HG03280 (cell line): ENCODE results near the gene PHF20.
"Not testable (repeated sequence)": the region's sequence is repeated elsewhere in the genome, so short reads cannot be mapped to it uniquely, and the experiment has no call there.

Experiments
- ATAC-seq: cut with Tn5 transposase; IDR thresholded peaks from one replicate; pipeline ENCODE4 v1.9.1; 2021; ENCODE audit warnings: mild to moderate bottlenecking, moderate library complexity; ENCODE audit not compliant: unreplicated experiment

Gene PHF20

DNA sequence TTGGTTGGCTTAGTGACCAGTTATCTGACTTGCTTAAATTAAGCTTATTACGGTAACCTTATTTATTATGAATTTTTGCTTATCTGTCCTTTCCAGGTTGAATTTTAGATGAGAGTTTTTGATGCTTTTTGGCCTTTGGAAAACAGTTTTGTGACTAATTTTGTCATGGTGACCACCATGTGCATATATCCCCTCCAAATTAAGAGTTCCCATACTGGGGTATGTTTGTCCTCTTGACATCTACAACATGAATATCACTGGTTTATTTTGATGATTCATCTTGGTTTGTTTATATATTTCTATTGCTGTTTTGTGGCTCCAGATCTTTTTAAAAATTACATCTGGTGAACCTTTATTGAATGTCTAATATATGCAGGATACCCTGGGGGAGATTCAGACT lies 61.4 kb downstream of the PHF20 start:
- ATAC-seq, result no peak

DNA sequence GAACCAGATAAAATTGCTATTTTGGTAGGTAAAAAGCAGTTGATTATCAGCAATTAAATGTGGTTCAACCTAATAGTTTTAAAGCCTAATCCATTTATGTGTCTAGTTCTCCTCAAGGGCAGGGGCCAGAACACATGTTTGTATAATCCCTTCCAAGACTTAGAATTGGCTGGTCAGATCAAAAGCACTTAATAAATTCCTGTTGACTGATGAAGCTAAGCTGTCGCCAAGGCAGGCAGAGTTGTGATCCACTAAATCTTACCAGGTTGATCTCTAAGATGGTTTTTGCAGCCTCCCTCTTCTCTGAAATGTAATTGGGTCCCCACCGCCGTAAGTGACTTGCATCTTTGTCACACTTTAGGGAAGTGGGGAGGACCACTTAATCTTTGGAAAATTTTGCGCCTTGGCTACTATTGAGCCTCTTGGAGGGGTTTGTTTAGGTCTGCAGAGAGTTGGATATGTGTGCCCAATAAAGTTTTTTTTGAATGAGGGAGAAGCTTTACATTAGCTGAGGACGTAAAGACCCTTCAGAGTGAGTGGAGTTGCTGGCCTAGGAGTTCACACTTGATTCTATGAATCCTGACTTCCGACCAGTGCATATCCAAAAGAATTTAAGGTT lies 65.9 kb downstream of the PHF20 start:
- no peak for ATAC-seq

DNA sequence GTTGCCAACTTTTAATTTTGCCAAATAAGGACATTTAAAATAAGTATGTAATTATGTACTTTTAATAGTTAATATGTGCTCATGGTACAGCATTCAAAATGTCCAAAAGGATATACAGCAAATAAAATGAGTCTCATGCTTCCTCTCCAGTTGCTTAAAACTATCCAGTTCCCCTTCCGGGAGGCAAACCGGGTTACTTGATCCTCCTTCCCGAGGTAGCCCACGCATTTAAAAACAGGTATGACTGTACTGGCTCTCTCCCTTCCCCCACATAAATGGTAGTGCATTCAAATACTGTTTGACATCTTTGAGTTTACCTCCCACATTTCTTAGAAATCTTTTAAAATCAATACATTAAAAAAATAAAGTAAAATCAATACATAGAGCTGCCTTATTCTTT lies 66.4 kb downstream of the PHF20 start:
- ATAC-seq, result no peak

DNA sequence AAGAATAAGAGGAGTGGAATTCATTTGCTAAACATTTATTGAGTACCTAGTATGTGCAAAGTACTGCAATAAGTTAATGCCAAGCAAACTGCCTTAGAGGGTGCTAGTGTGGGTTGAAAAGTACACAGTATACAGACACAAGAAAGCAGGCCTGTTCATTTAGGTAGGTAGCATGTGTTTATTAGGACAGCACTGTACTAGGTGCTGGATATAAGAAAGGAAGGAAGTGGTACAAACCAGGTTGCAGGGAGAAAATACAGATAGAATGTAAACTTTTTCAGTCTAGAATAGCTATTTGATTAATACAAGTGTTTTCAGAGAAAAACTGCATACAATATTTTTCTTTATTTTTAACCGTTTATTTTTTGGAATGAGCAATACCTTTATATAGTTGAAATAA lies 68.1 kb downstream of the PHF20 start:
- no peak for ATAC-seq

DNA sequence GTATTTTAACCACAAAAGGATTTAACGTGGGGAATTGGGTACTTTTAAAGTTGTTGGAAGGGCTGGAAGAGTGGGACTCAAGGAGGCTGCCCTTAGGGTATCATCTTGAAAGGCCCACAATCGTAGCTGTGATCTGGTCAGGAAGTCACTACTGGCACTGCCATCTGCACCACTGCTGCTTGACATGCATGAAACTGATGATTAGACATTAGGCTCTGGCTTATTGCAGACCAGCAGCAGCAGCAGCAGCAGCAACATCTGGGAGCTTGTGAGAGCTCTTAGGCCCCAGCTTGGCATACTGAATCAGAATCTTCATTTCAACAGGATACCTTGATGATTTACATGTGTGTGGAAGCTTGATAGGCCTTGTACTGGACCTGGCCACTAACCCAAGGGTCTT lies 68.6 kb downstream of the PHF20 start:
- no peak for ATAC-seq

DNA sequence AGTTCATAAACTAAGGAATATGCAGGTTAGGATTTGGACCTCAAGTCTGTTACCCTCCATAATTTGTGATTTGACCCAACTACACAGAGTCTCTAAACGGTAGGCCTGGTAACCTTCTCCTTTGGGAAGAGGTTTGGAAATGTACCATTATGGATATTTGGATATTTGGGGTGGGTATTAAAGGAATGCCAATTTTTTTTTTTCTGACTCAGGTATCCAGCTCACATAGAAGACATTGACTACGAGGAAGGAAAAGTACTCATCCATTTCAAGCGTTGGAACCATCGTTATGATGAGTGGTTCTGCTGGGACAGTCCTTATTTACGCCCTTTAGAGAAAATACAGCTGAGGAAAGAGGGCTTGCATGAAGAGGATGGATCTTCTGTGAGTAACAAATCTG lies 70.5 kb downstream of the PHF20 start:
- ATAC-seq, result no peak

DNA sequence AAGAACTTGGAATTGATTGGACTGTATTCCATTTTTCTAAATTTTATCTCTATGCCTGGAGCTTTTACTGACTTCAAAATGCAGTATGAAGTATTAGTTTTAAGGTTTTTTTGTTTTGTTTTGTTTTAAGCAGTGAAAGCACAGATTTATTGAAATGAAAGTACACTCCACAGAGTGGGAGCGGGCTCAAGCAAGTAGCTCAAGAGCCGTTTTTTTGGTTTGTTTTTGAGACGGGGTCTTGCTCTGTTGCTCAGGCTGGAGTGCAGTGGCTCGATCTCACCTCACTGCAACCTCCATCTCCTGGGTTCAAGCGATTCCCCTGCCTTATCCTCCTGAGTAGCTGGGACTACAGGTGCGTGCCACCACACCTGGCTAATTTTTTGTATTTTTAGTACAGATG lies 72.1 kb downstream of the PHF20 start:
- ATAC-seq, result not testable (repeated sequence)

DNA sequence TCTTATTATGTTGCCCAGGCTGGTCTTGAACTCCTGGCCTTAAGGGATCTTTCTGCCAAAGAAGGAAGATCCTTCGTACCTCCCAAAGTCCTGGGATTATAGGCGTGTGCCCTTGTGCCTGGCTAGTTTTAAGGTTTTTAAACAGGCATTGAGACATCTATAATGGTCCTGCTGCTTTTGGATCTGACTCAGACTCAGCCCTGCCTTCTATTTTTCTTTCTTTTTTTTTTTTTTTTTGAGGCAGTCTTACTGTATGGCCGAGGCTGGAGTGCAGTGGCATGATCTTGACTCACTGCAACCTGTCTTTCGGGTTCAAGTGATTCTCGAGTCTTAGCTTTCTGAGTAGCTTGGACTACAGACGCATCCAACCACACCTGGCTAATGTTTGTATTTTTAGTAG lies 73.7 kb downstream of the PHF20 start:
- ATAC-seq, result no peak

DNA sequence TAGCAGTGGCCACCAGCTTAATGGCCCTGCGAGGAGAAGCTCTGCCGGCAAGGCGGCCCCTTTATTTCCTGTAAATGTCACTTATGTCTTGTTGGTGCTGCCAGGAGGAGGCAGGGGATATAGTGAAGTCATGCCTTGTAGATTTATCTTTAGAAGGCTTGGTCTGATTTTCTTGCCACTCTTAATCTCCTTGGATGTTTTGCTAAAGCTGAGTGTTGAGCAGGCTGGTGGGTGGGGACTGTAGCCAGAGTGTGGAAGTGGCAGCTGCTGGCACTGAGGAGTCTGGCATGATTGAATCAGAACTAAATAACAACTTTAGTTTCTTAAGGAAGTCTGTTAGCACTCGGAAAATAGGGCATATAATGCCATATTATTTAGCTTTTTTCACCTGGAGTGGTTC lies 77.9 kb downstream of the PHF20 start:
- ATAC-seq, result no peak

DNA sequence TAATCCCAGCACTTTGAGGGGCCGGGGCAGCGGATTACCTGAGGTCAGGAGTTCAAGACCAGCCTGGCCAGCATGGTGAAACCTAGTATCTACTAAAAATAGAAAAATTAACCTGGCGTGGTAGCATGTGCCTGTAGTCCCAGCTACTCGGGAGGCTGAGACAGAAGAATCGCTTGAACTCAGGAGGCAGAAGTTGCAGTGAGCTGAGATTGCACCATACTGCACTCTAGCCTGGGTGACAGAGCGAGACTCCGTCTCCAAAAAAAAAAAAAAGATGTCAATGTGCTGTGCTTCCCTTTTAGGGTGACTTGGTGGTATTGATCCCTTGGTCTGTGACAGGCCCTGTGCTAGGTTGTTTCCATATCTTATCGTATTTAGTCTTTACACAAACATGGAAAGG lies 79.8 kb downstream of the PHF20 start:
- not testable (repeated sequence) for ATAC-seq

DNA sequence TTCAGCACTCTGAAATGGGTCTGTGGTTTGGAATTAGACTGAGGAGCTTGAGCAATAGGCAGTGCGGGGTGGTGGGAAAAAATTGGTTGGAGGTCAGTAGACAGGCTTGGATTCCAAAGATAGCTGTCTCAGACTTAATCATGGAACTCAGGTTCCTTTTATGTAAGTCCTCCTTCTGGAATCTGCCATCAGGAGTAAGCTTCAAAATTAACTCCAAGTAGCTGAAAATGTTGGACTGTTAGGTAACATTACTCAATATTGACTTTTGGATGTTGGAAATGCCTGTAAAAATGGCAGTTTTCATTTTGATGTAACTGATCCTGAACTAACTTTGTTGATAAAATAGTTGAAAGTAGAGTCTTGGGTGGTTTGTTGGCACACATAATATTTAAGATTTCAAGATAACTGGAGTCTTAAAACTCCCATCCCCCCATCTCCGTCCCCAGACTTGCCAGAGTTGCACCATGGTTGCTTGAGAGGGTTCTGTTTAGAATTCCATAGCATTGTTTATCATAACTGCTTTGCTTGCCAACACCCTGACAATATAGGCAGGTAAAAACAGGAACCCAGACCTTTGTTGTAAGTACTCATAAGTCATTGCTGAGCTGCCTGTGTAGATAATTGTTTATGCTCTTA lies 83.0 kb downstream of the PHF20 start:
- ATAC-seq, result no peak

DNA sequence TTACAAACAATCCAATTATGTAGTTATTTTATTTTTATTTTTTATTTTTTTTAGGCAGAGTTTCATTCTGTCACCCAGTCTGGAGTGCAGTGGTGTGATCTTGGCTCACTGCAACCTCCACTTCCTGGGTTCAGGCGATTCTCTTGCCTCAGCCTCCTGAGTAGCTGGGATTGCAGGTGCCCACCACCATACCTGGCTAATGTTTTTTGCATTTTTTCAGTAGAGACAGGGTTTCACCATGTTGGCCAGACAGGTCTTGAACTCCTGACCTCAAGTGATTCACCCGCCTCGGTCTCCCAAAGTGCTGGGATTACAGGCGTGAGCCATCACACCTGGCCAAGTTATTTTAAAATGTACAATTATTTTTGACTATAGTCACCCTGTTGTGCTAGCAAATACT lies 83.8 kb downstream of the PHF20 start:
- ATAC-seq, result not testable (repeated sequence)

DNA sequence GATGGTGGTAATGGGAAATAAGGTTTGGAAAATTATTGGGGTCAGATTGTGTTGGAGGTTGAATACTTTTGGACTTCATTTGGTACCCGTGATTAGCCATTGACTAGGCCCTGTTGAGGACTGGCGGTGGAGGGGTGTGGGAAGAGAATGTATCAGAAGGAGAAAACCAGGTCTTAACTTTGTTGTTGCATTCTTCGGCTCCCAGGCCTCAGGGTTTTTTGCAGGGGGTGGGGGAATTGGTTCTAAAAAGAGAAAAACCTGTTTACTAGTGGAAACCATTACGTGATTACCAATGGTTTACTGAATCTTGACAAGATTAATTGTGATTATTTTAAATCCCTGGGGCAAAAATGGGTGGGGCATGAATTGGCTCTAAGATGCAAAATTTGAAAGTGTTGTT lies 85.1 kb downstream of the PHF20 start:
- no peak for ATAC-seq

DNA sequence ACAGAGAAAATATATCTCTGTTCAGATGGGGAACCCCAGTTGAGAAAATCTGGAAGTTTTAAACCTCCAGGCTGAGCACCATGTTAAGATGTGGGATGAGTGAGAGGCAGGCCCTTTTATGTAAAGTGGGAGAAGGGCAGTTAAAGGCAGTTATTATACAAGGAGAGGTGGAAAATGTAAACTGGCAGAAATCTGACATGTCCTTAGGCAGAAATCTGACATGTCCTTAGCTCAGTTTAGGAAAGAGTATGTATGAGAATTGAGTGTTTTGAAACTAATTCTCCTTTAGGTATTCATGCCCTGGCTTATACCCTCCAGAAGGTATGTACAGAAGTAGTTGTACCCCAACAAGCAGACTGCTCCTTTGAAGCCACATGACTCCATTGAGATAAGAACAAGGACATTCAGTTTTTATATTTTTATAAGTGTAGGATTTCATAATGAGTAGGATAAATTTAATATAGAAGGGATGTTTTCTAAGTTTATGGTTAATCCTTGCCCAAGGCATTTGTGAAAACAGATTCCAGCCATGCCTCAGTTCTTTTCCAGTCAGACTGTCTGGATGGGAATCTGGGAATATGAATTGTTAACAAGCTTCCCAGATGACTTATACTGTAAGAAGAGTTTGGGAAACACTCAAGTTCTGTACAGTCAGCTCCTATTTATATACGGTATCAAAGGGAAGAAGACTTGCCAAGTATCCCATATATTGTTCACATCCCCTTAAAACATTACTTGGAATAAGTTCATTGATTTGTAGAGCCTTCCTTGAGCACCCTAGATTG lies 94.8 kb downstream of the PHF20 start:
- no peak for ATAC-seq

DNA sequence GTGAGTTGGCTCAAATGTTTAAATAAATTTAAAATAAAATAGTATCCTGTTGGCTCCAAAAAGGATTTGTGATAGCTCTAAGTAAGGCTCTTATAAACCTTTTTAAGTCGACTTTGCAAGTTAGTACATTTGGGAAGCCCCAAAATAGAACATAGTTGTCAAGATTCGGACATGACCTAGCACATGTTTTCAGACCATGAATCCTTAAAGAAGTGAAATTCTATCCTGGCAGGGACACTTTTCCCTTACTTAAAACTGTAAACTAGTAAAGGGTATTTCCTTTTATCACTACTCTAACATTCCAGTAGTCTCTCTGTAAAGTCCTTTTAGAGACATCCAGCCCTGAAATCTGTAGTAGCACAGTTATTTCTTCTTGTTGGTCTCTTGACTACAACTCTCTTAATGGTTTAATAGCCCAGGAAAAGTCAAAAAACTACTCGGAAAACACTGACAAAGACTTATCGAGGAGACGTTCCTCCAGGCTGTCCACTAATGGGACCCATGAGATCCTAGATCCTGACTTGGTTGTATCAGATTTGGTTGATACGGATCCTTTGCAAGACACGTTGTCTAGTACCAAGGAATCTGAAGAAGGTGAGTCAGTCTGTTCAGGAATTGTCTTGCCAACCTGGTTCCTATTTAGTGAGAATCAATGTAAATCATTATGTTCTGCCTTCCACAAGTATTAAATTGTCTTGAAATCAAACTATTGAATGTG lies 98.9 kb downstream of the PHF20 start:
- no peak for ATAC-seq

DNA sequence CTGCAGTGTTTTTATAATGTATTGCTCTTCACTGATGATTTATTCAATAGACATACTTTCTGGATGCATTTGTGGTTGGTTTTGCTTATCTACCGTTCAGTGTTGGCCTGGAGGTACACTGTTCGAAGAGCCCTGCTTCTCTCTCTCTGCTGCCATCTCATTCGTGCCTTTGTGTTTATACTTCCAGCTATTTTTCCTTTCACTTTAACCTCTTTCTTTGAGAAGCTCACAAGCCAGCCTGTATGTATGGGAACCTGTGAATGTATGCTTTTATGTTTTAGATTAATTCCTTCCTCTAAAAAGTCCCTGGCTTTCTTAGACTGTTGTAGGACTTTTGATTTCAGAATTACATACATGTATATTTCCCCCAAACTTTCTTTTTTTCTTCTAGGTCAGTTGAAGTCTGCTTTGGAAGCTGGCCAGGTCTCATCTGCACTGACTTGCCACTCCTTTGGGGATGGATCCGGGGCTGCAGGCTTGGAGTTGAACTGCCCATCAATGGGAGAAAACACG lies 99.5 kb downstream of the PHF20 start:
- no peak for ATAC-seq

DNA sequence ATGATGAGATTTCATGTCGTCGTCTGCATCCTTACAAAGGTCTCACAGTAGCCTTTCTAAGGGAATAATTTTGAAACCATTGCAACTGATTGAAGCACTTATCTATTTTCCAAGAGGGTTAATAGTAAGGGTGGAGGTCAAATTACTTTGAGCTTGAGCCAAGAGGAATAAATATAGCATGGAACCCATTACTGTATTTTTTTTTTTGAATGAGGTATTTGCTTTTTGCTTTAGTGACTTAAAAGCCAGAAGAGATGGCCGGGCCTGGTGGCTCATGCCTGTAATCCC lies 104.2 kb downstream of the PHF20 start:
- ATAC-seq, result no peak

DNA sequence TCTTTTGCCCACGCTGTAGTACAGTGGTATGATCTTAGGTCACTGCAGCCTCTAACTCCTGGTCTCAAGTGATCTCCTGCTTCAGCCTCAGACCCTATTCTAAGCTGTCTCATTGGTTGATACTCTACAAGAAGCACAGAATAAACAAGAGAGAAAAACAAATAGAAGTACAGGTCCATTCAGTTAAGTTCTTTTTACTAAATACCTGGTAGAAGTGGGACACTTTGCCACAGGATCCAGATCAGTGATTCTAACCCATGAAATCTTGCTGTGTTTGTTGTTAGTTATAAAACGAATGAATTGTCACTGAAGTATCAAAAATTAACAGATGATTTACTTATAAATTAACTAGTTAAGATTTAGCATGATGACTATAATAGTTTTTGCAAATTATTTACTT lies 105.8 kb downstream of the PHF20 start:
- ATAC-seq, result no peak

DNA sequence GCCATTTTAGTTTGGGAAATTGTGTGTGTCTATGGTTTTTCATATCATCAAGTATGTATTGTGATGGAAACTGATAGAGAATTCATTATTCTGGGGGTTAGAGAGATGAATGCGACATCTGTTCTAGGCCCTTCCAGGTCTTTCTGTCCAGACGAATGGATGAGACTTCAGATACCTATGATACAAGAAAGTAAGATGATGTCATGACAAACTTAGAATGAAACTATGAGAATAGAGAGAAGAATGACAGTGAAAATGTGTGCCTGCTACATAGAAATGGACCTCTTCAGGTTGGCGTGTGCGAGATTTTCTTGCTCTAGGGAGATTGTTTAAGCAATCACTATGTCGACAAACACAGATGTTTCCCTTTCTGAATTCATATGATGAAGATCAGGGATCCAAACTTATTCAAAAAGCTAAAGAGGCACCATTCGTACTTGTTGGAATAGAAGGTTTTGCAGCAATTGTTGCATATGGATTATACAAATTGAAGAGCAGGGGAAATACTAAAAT lies 106.4 kb downstream of the PHF20 start:
- ATAC-seq, result no peak

DNA sequence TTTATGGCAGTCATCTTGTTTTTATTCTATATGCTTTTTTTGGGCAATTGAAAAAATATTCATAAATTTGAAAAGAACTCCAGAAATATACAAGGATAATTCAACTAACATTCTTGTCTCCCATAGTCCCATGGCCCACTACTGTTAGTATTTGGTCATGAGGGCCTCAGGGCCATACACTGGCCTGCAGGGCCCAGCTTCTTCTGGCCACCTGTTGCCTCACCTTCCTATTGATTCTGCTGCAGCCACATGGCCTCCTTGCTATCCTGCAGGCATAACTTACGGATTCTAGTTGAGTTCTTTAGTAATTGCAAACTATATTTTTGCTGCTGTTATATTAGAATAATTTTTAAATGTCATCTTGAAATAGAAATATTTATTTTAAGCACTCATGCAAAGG lies 109.9 kb downstream of the PHF20 start:
- ATAC-seq, result no peak

DNA sequence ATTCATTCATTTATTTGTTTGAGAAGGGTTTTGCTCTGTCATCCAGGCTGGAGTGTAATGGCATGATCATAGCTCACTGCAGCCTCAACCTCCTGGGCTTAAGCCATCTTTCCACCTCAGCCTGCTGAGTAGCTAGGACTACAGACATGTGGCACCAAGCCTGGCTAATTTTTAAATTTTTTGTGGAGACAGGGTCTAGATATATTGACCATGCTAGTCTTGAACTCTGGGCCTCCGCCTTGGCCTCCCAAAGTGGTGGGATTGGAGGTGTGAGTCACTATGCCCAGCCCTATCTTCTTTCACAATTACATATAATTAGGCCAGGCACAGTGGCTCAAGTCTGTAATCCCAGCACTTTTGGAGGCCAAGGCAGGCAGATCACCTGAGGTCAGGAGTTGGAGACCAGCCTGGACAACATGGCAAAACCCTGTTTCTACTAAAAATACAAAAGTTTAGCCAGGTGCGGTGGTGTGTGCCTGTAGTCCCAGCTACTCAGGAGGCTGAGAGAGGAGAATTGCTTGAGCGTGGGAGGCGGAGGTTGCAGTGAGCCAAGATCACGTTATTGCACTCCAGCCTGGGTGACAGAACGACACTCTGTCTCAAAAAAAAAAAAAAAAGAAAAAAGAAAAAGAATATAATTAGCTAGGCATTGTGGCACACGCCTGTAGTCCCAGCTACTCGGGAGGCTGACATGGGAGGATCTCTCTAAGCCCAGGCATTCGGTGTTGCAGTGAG lies 110.8 kb downstream of the PHF20 start:
- ATAC-seq, result not testable (repeated sequence)
